H1 (cell line): ENCODE measurements around the gene AIG1. TPM values are rescaled to one million over a fixed set of nuclear protein-coding genes. Genes with fewer than 3 reads are reported as not detected.

Source experiments
- CTCF ChIA-PET: fragments of 300-600 bp; sonication (Branson Sonifier 250); formaldehyde crosslinking; loops from one replicate; lab custom pipeline; 2021; ENCODE audit not compliant: partially characterized antibody; lab: Charles Lee
- POLR2A ChIA-PET: fragments of 300-600 bp; sonication (Branson Sonifier 250); formaldehyde crosslinking; loops from one replicate; lab custom pipeline; 2021; ENCODE audit warnings: inconsistent platforms; ENCODE audit not compliant: partially characterized antibody; lab: Charles Lee
- DNase-seq, 2 experiments: peaks; one replicate each; pipeline versions ENCODE4 v3.0.0 to v3.0.0-alpha.2; 2010 to 2022; ENCODE audit warnings: low spot score in 2 of 2, low read depth in 1 of 2, mixed read lengths in 1 of 2
- FAIRE-seq: peaks from 2 replicates; lab custom pipeline; 2011; peaks lifted over from hg19 to GRCh38; lab: Jason Lieb, UNC
- H2AFZ ChIP-seq: 2 replicates; pipeline ENCODE4 v1.8.1; 2012; ENCODE audit warnings: low read length, inconsistent platforms
- H2AK5ac ChIP-seq: 2 replicates; pipeline ENCODE4 v1.6.1; 2013; ENCODE audit warnings: low read depth, low read length
- H2BK120ac ChIP-seq: replicated peaks from 2 replicates; pipeline ENCODE3; 2013; ENCODE audit warnings: low read depth, low read length, inconsistent platforms
- H2BK12ac ChIP-seq: 2 replicates; pipeline ENCODE4 v1.6.1; 2013; ENCODE audit warnings: low read depth, low read length
- H2BK15ac ChIP-seq: 2 replicates; pipeline ENCODE4 v1.6.1; 2013; ENCODE audit warnings: low read length
- H2BK20ac ChIP-seq: 2 replicates; pipeline ENCODE4 v1.6.1; 2013; ENCODE audit warnings: low read length
- H2BK5ac ChIP-seq: 2 replicates; pipeline ENCODE4 v1.6.1; 2013; ENCODE audit warnings: low read depth, low read length
- H3K14ac ChIP-seq: 2 replicates; pipeline ENCODE4 v1.6.1; 2013; ENCODE audit warnings: inconsistent platforms; ENCODE audit not compliant: insufficient read length
- H3K18ac ChIP-seq: 2 replicates; pipeline ENCODE4 v1.6.1; 2013; ENCODE audit warnings: low read length; ENCODE audit errors: extremely low read depth
- H3K23ac ChIP-seq: 2 replicates; pipeline ENCODE4 v1.6.1; 2013; ENCODE audit warnings: inconsistent platforms; ENCODE audit not compliant: insufficient read length
- H3K23me2 ChIP-seq: 2 replicates; pipeline ENCODE4 v1.6.1; 2013; ENCODE audit warnings: low read depth, low read length
- H3K27ac ChIP-seq: 2 replicates; pipeline ENCODE4 v1.6.1; 2011; ENCODE audit warnings: low read depth, low read length, inconsistent platforms
- H3K27me3 ChIP-seq, 4 experiments: replicated peaks in 1 of 4; 1 replicate in 1 of 4; 2 replicates in 3 of 4; pipeline versions ENCODE4 v1.6.1 to v1.8.1; 2011 to 2013; ENCODE audit warnings: low read length in 3 of 4, mild to moderate bottlenecking in 3 of 4, inconsistent platforms in 2 of 4, mixed read lengths in 2 of 4, moderate library complexity in 1 of 4; ENCODE audit not compliant: control insufficient read depth in 3 of 4, insufficient read depth in 3 of 4; ENCODE audit errors: extremely low read depth in 1 of 4
- H3K36me3 ChIP-seq, 4 experiments: 2 replicates each; pipeline versions ENCODE4 v1.6.1 to v1.8.1; 2011 to 2013; ENCODE audit warnings: mild to moderate bottlenecking in 4 of 4, low read length in 3 of 4, moderate library complexity in 2 of 4, control low read depth in 1 of 4, inconsistent platforms in 1 of 4; ENCODE audit not compliant: insufficient read depth in 4 of 4, control insufficient read depth in 2 of 4
- H3K4ac ChIP-seq: replicated peaks from 2 replicates; pipeline ENCODE3; 2013; ENCODE audit warnings: low read length, low read depth, mixed read lengths, inconsistent platforms; ENCODE audit not compliant: insufficient read length
- H3K4me1 ChIP-seq, 4 experiments: replicated peaks in 1 of 4; 1 replicate in 1 of 4; 2 replicates in 3 of 4; pipeline versions ENCODE4 v1.6.1 to v1.8.1; 2011 to 2013; ENCODE audit warnings: low read length in 3 of 4, inconsistent platforms in 2 of 4, mixed read lengths in 1 of 4; ENCODE audit not compliant: insufficient read depth in 4 of 4, control insufficient read depth in 3 of 4
- H3K4me2 ChIP-seq, 2 experiments: 2 replicates each; pipeline versions ENCODE4 v1.6.1 to v1.8.1; 2011 to 2013; ENCODE audit warnings: low read depth in 2 of 2, low read length in 2 of 2, control low read depth in 1 of 2, inconsistent platforms in 1 of 2, mild to moderate bottlenecking in 1 of 2; ENCODE audit not compliant: insufficient read depth in 1 of 2
- H3K4me3 ChIP-seq, 4 experiments: fragments of 200-600, 300-600 bp in 1 of 4; sonication (generic), shearing (Covaris generic), sonication (Bioruptor Twin) in 1 of 4; 2 replicates each; pipeline versions ENCODE4 v1.5.1 to v1.8.1; 2011 to 2016; ENCODE audit warnings: low read length in 4 of 4, low read depth in 3 of 4, control low read depth in 2 of 4, inconsistent platforms in 2 of 4, mild to moderate bottlenecking in 2 of 4, mixed read lengths in 1 of 4, moderate library complexity in 1 of 4; ENCODE audit not compliant: insufficient read depth in 2 of 4; ENCODE audit errors: extremely low read depth in 1 of 4
- H3K56ac ChIP-seq: replicated peaks from 2 replicates; pipeline ENCODE3; 2013; ENCODE audit warnings: low read depth, mild to moderate bottlenecking, mixed read lengths, low read length, inconsistent platforms; ENCODE audit not compliant: insufficient read length
- H3K79me1 ChIP-seq: 2 replicates; pipeline ENCODE4 v1.6.1; 2013; ENCODE audit warnings: low read depth, low read length, control low read depth
- H3K79me2 ChIP-seq, 2 experiments: 2 replicates each; pipeline versions ENCODE4 v1.6.1 to v1.8.1; 2012 to 2013; ENCODE audit warnings: low read length in 2 of 2, mild to moderate bottlenecking in 2 of 2, inconsistent platforms in 1 of 2; ENCODE audit not compliant: insufficient read depth in 2 of 2, control insufficient read depth in 1 of 2
- H3K9ac ChIP-seq, 4 experiments: replicated peaks in 1 of 4; 1 replicate in 1 of 4; 2 replicates in 3 of 4; pipeline versions ENCODE4 v1.6.1 to v1.8.1; 2011 to 2013; ENCODE audit warnings: low read depth in 3 of 4, low read length in 3 of 4, control low read depth in 2 of 4, mild to moderate bottlenecking in 2 of 4, moderate library complexity in 2 of 4, inconsistent platforms in 1 of 4; ENCODE audit errors: extremely low read depth in 1 of 4
- H3K9me3 ChIP-seq, 2 experiments: 2 replicates each; pipeline versions ENCODE4 v1.6.1 to v1.8.1; 2012 to 2013; ENCODE audit warnings: mild to moderate bottlenecking in 2 of 2, moderate library complexity in 2 of 2, control low read depth in 1 of 2, inconsistent platforms in 1 of 2, low read depth in 1 of 2, low read length in 1 of 2, mixed read lengths in 1 of 2; ENCODE audit not compliant: insufficient read depth in 2 of 2
- H4K20me1 ChIP-seq, 2 experiments: replicated peaks in 1 of 2; 2 replicates each; pipeline versions ENCODE3 to v1.8.1; 2011 to 2013; ENCODE audit warnings: inconsistent platforms in 2 of 2, low read length in 2 of 2, mild to moderate bottlenecking in 1 of 2; ENCODE audit not compliant: insufficient read depth in 2 of 2, control insufficient read depth in 1 of 2
- H4K5ac ChIP-seq: 2 replicates; pipeline ENCODE4 v1.6.1; 2013; ENCODE audit warnings: low read length, low read depth, mixed read lengths, inconsistent platforms; ENCODE audit not compliant: insufficient read length
- H4K8ac ChIP-seq: 2 replicates; pipeline ENCODE4 v1.8.0; 2013; ENCODE audit warnings: mild to moderate bottlenecking, moderate library complexity, low read length, inconsistent platforms; ENCODE audit not compliant: insufficient read depth; ENCODE audit errors: extremely low read depth
- H4K91ac ChIP-seq: replicated peaks from 2 replicates; pipeline ENCODE3; 2013; ENCODE audit warnings: low read length, mixed read lengths, inconsistent platforms; ENCODE audit not compliant: insufficient read length
- BACH1 ChIP-seq: IDR thresholded peaks from 2 replicates; pipeline ENCODE4 v1.6.1; 2012; ENCODE audit warnings: low read length, improper control_type of control experiment
- BRCA1 ChIP-seq: IDR thresholded peaks from 2 replicates; pipeline ENCODE4 v1.6.1; 2012; ENCODE audit warnings: low read depth, low read length, improper control_type of control experiment
- CBX8 ChIP-seq: fragments of 300-800, 300-1000 bp; sonication (generic); IDR thresholded peaks from 2 replicates; pipeline ENCODE4 v1.7.1; 2016; ENCODE audit warnings: low read depth, low read length, borderline replicate concordance
- CTBP2 ChIP-seq: IDR thresholded peaks from 2 replicates; pipeline ENCODE4 v1.7.0; 2011; ENCODE audit warnings: borderline replicate concordance, mild to moderate bottlenecking, moderate library complexity, mixed read lengths, low read length; ENCODE audit not compliant: insufficient read depth, insufficient read length
- E2F6 ChIP-seq: IDR thresholded peaks from 2 replicates; pipeline ENCODE4 v1.6.1; 2012; ENCODE audit warnings: inconsistent platforms
- GTF2F1 ChIP-seq: IDR thresholded peaks from 2 replicates; pipeline ENCODE4 v1.6.1; 2012; ENCODE audit warnings: low read depth, low read length, improper control_type of control experiment, borderline replicate concordance
- HDAC2 ChIP-seq, 2 experiments: fragments of 300-600 bp in 1 of 2; sonication (generic) in 1 of 2; IDR thresholded peaks; 2 replicates each; pipeline ENCODE4 v1.6.1; 2011 to 2012; ENCODE audit warnings: low read depth in 2 of 2, low read length in 2 of 2, mild to moderate bottlenecking in 2 of 2, moderate library complexity in 2 of 2, borderline replicate concordance in 1 of 2, inconsistent platforms in 1 of 2
- KDM1A ChIP-seq: fragments of 200-600, 300-600 bp; sonication (generic); IDR thresholded peaks from 2 replicates; pipeline ENCODE4 v1.7.1; 2016; ENCODE audit warnings: mild to moderate bottlenecking, low read length, borderline replicate concordance
- RFX5 ChIP-seq: IDR thresholded peaks from 2 replicates; pipeline ENCODE4 v1.6.1; 2011; ENCODE audit warnings: low read depth, low read length, improper control_type of control experiment, borderline replicate concordance
- SIN3A ChIP-seq, 2 experiments: IDR thresholded peaks in 1 of 2; conservative IDR thresholded peaks in 1 of 2; 2 replicates each; pipeline ENCODE4 v1.6.1; 2011 to 2012; ENCODE audit warnings: low read length in 2 of 2, improper control_type of control experiment in 1 of 2, low read depth in 1 of 2, mild to moderate bottlenecking in 1 of 2
- SP1 ChIP-seq: IDR thresholded peaks from 2 replicates; pipeline ENCODE4 v1.6.1; 2011; ENCODE audit warnings: low read depth, low read length
- SP2 ChIP-seq: IDR thresholded peaks from 2 replicates; pipeline ENCODE4 v1.6.1; 2012; ENCODE audit warnings: mild to moderate bottlenecking, low read length, inconsistent platforms
- SRF ChIP-seq: IDR thresholded peaks from 2 replicates; pipeline ENCODE4 v1.6.1; 2011; ENCODE audit warnings: mild to moderate bottlenecking, low read depth, low read length, moderate library complexity
- WGBS, 2 experiments: shearing (Covaris generic) in 1 of 2; methylation state at CpG; one replicate each; pipeline versions ENCODE4 v1.1.6 to v1.1.7; 2013 to 2015; ENCODE audit warnings: low lambda C conversion rate in 2 of 2, mixed read lengths in 2 of 2, inconsistent platforms in 1 of 2, low coverage in 1 of 2, missing lambda C conversion rate in 1 of 2; ENCODE audit not compliant: insufficient replicate concordance in 2 of 2, insufficient coverage in 1 of 2, insufficient read length in 1 of 2; ENCODE audit errors: extremely low coverage in 1 of 2, missing lambda C conversion rate in 1 of 2; 5-methylcytosine and 5-hydroxymethylcytosine counted together
- polyA plus RNA-seq, 7 experiments: library from polyadenylated mRNA; depleted of rRNA in 3 of 7; stranded (reverse) in 5 of 7; unstranded in 2 of 7; fragments of >200 nt in 5 of 7; fragments of 200-250 nt in 2 of 7; gene quantifications; 1 replicate in 5 of 7; 2 replicates in 1 of 7; 4 replicates in 1 of 7; pipeline versions ENCODE4 v1.2.1 to v1.2.3, GENCODE V29; 2011 to 2013; ENCODE audit warnings: missing spikeins in 2 of 7, mixed read lengths in 2 of 7
- total RNA-seq: library from RNA; stranded (reverse); fragmentation: NEBNext Ultra II Directional; extraction: Animal tissue kit (Norgen Biotek cat#: 25700); gene quantifications from 2 replicates; pipeline ENCODE4 v1.2.1, GENCODE V29; 2021

AIG1 gene
- total and polyA plus RNA-seq, 2 of the 8 experiments (the other 6 are each of a cell fraction or from before 2014, with no cell fraction given): 56.6 to 58.4 TPM

- Histone ChIP-seq H2BK12ac (no peak overlapping the region), H3K14ac (no peak overlapping the region), H3K36me3 (no peaks in the 10 kb centered on the region), H3K9me3 (no peaks in the 10 kb centered on the region), H3K4ac (no peak overlapping the region), H4K91ac (no peak overlapping the region), H2BK20ac (no peak overlapping the region), H3K27ac (no peak overlapping the region), H3K23ac (no peak overlapping the region), H4K8ac (no peak overlapping the region), H2AFZ (no peak overlapping the region), H4K20me1 (no peaks in the 10 kb centered on the region), H3K23me2 (no peaks in the 10 kb centered on the region; the same call in 1 of the 2 replicates), H3K9ac (no peak overlapping the region), H4K5ac (no peak overlapping the region), H2BK120ac (no peak overlapping the region), H2AK5ac (no peak overlapping the region), H2BK15ac (no peak overlapping the region), H3K79me2 (no peaks in the 10 kb centered on the region), H3K4me1 (peaks cover 0 to 3% (median 0%) of the 10 kb centered on the region in 4 experiments; a peak in 1 of 7 replicates), H3K18ac (no peak overlapping the region), H3K4me3 (no peak overlapping the region), H3K79me1 (no peaks in the 10 kb centered on the region; the same call in 1 of the 2 replicates), H3K4me2 (no peak overlapping the region), H3K56ac (no peak overlapping the region), H2BK5ac (no peak overlapping the region), H3K27me3 (no peaks in the 10 kb centered on the region)
- ChIA-PET CTCF (interaction anchor here (0.8 to 2.7 kb wide), 4 partner anchors 50 to 354 kb away, joined by 3 to 6 read pairs (median 4); no protein-coding TSS in a partner anchor), POLR2A (interaction anchor here (0.6 kb wide), 1 partner anchor 19 kb away, joined by 3 read pairs; no protein-coding TSS in a partner anchor)
- FAIRE-seq (no peak), DNase-seq (no peak)
- WGBS, 2 experiments: 94% methylated on average over 2 of the region's 2 CpGs; no CpG with 5 or more reads in 1 of the 2 experiments
- TF ChIP-seq KDM1A (no peak), SRF (no peak), SP1 (no peak), HDAC2 (IDR thresholded peaks at IDR 0.05; ENCODE audit: borderline replicate concordance in 1 of 2, low read depth in 2 of 2, low read length in 2 of 2) (no peak), SIN3A (conservative IDR thresholded peaks at IDR 0.05 in 1 of 2, IDR thresholded peaks at IDR 0.05 in 1 of 2; ENCODE audit: low read depth in 1 of 2, low read length in 2 of 2) (no peak), E2F6 (no peak), CTBP2 (no peak), BRCA1 (no peak), CBX8 (no peak), RFX5 (no peak), GTF2F1 (no peak), SP2 (no peak), BACH1 (no peak)
Observed at GRCh38 chr6:143225929-143226328, 165.2 kb downstream of the AIG1 start.
